MM.1S (cell line): ENCODE results near the gene CCNB2.

Experiments used
- CTCF ChIP-seq: fragments of 300-600 bp; sonication (generic); IDR thresholded peaks from 2 replicates; pipeline ENCODE4 v1.5.1; 2016; ENCODE audit warnings: antibody characterized with exemption, low read length, mixed read lengths
- EZH2 ChIP-seq: fragments of 300-600 bp; sonication (generic); optimal IDR thresholded peaks from 2 replicates; pipeline ENCODE3; 2017; ENCODE audit warnings: low read depth, mild to moderate bottlenecking, antibody characterized with exemption, low read length, mixed read lengths

GRCh38 chr15:59099162-59099685, 5.7 kb upstream of the CCNB2 start:
- TF ChIP-seq EZH2 (no peak), CTCF (no peak)
